ENCODE results near the gene SEMA3E.

DNA sequence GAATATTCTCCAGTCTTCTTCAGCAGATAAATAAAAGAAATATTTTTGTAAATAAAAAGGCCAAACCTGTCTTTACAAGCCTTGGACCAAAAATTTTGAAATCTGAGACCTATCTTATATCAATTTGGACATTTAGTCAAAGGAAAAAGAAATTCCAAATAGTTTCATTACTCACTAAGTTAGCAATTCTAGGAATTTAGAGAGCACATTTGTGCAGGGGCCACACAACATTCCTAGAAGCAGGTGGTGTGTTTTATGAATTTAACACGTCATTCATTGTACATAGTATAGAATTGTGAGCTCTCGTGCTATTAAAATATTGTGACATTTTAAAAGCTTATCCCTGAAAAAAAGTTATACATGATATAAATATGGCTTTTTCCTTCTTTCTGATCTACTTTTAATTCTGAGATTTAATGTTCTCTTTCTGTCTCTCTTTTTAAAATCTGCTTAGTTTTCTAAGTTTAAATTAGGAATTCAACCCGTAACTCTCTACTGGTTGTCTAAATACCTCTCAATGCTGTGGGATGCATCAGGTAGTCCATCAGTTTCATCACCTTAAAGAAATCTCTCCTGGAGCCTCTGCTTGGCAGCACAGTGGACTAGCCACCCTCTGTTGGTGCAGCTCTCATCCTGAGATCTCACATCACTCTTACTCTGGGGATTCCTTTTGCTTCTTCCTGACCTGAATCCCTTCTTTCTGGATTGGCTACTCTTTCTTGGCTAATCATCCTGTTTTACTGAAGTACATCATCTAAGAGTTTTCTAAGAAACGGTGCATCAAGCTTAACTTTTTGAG is 124.5 kb downstream of the SEMA3E start:
- TF ChIP-seq CTCF (conservative IDR thresholded peaks at IDR 0.05 in 1 of 2, IDR thresholded peaks at IDR 0.05 in 1 of 2; ENCODE audit: extremely low read depth in 1 of 2, insufficient read depth in 1 of 2, low read depth in 1 of 2, low read length in 2 of 2) (no peak), EZH2 (IDR thresholded peaks at IDR 0.05; ENCODE audit: borderline replicate concordance, low read length) (no peak)
